Measurements from ENCODE around the gene IER5. TPM values are rescaled to one million over a fixed set of nuclear protein-coding genes. Genes with fewer than 3 reads are reported as not detected.

IER5 gene
- total and polyA plus RNA-seq, 2 of the 13 experiments (the other 11 are each of a cell fraction or from before 2014, with no cell fraction given): 2.5 to 3.5 TPM

DNA sequence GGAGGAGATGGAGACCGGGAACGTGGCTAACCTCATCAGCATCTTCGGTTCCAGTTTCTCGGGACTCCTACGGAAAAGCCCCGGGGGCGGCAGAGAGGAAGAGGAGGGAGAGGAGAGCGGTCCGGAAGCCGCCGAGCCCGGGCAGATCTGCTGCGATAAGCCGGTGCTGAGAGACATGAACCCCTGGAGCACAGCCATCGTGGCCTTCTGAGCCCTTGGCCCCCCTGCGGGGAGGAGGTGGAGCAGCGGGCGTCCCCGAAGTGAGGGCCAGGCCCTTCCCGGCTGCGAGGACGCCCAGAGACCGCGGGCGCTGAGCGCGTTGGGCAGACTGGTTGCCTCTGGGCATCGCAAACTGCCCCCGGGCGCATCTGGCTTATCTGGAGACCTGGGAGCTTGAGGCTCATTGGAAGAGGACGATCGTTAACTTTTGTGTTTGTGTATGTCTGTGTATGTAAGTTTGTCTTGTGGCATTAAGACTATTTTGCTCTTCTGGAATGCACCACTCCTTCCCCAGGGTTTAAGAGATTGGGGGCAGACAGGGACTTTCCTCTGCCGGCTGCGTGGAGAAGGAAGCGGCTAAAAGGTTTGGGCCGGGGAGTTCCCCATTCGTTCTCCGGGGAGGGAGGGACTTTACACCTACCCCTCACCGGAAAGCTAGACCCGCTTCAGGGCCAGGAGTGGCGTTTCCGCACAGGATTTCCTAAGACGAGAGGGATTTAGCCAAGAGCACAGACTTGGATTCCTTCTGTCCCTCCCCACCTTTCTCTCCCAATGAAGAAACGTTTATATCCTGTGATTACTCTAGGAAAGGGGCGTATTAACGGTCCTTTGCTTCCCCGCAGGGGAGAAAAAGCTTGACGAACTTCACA lies 1.4 kb downstream of the IER5 start (continued):
- TF ChIP-seq ZNF678 (CRISPR knock-in tag; IDR thresholded peaks at IDR 0.05) (no peak), ELF1 (CRISPR knock-in tag; IDR thresholded peaks at IDR 0.05) (no peak), ZNF446 (CRISPR knock-in tag; IDR thresholded peaks at IDR 0.05) (no peak), ZBTB38 (CRISPR knock-in tag; IDR thresholded peaks at IDR 0.05) (peak; percentile 21; the same call in 1 of the 2 replicates), STAG1 (CRISPR knock-in tag; IDR thresholded peaks at IDR 0.05) (no peak), FOXA3 (CRISPR knock-in tag; IDR thresholded peaks at IDR 0.05) (no peak), RORA (CRISPR knock-in tag; IDR thresholded peaks at IDR 0.05) (no peak), NFYC (CRISPR knock-in tag; IDR thresholded peaks at IDR 0.05) (no peak), ZFP36L1 (CRISPR knock-in tag; IDR thresholded peaks at IDR 0.05) (no peak), ZNF292 (CRISPR knock-in tag; IDR thresholded peaks at IDR 0.05; ENCODE audit: borderline replicate concordance, low read depth) (peak; percentile 61; the same call in 1 of the 2 replicates), EHMT2 (IDR thresholded peaks at IDR 0.05; ENCODE audit: borderline replicate concordance, low read depth, low read length) (no peak), ZNF296 (CRISPR knock-in tag; conservative IDR thresholded peaks at IDR 0.05) (no peak), ZNF432 (CRISPR knock-in tag; IDR thresholded peaks at IDR 0.05; ENCODE audit: borderline replicate concordance) (no peak), GATAD2A (CRISPR knock-in tag; IDR thresholded peaks at IDR 0.05) (no peak; the same call in 1 of the 2 replicates), SALL2 (CRISPR knock-in tag; IDR thresholded peaks at IDR 0.05) (no peak), ZNF841 (CRISPR knock-in tag; IDR thresholded peaks at IDR 0.05; ENCODE audit: borderline replicate concordance) (no peak), ZSCAN30 (CRISPR knock-in tag; IDR thresholded peaks at IDR 0.05) (no peak), ZNF839 (CRISPR knock-in tag; IDR thresholded peaks at IDR 0.05; ENCODE audit: borderline replicate concordance) (no peak), ZNF605 (CRISPR knock-in tag; IDR thresholded peaks at IDR 0.05) (no peak)
- TF ChIP-seq, protein P1, sequence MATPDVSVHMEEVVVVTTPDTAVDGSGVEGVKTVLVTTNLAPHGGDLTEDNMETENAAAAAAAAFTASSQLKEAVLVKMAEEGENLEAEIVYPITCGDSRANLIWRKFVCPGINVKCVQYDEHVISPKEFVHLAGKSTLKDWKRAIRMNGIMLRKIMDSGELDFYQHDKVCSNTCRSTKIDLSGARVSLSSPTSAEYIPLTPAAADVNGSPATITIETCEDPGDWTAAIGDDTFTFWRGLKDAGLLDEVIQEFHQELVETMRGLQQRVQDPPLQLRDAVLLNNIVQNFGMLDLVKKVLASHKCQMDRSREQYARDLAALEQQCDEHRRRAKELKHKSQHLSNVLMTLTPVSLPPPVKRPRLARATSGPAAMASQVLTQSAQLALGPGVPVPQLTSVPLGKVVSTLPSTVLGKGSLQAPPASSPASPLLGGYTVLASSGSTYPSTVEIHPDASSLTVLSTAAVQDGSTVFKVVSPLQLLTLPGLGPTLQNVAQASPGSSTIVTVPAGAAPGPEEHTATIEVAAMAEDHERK (CRISPR knock-in tag; IDR thresholded peaks at IDR 0.05; ENCODE audit: low read depth): no peak
- TF ChIP-seq, protein P2, sequence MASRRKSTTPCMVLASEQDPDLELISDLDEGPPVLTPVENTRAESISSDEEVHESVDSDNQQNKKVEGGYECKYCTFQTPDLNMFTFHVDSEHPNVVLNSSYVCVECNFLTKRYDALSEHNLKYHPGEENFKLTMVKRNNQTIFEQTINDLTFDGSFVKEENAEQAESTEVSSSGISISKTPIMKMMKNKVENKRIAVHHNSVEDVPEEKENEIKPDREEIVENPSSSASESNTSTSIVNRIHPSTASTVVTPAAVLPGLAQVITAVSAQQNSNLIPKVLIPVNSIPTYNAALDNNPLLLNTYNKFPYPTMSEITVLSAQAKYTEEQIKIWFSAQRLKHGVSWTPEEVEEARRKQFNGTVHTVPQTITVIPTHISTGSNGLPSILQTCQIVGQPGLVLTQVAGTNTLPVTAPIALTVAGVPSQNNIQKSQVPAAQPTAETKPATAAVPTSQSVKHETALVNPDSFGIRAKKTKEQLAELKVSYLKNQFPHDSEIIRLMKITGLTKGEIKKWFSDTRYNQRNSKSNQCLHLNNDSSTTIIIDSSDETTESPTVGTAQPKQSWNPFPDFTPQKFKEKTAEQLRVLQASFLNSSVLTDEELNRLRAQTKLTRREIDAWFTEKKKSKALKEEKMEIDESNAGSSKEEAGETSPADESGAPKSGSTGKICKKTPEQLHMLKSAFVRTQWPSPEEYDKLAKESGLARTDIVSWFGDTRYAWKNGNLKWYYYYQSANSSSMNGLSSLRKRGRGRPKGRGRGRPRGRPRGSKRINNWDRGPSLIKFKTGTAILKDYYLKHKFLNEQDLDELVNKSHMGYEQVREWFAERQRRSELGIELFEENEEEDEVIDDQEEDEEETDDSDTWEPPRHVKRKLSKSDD (CRISPR knock-in tag; IDR thresholded peaks at IDR 0.05; ENCODE audit: low read depth): no peak
- TF ChIP-seq, protein P3, sequence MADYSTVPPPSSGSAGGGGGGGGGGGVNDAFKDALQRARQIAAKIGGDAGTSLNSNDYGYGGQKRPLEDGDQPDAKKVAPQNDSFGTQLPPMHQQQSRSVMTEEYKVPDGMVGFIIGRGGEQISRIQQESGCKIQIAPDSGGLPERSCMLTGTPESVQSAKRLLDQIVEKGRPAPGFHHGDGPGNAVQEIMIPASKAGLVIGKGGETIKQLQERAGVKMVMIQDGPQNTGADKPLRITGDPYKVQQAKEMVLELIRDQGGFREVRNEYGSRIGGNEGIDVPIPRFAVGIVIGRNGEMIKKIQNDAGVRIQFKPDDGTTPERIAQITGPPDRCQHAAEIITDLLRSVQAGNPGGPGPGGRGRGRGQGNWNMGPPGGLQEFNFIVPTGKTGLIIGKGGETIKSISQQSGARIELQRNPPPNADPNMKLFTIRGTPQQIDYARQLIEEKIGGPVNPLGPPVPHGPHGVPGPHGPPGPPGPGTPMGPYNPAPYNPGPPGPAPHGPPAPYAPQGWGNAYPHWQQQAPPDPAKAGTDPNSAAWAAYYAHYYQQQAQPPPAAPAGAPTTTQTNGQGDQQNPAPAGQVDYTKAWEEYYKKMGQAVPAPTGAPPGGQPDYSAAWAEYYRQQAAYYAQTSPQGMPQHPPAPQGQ (CRISPR knock-in tag; IDR thresholded peaks at IDR 0.05; ENCODE audit: borderline replicate concordance): no peak
- TF ChIP-seq, protein P4, sequence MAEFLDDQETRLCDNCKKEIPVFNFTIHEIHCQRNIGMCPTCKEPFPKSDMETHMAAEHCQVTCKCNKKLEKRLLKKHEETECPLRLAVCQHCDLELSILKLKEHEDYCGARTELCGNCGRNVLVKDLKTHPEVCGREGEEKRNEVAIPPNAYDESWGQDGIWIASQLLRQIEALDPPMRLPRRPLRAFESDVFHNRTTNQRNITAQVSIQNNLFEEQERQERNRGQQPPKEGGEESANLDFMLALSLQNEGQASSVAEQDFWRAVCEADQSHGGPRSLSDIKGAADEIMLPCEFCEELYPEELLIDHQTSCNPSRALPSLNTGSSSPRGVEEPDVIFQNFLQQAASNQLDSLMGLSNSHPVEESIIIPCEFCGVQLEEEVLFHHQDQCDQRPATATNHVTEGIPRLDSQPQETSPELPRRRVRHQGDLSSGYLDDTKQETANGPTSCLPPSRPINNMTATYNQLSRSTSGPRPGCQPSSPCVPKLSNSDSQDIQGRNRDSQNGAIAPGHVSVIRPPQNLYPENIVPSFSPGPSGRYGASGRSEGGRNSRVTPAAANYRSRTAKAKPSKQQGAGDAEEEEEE (CRISPR knock-in tag; IDR thresholded peaks at IDR 0.05; ENCODE audit: borderline replicate concordance): no peak
